Activated gamma-delta T cell treated with Interleukin-2 at 50 U/mL for 16 hours (primary cell): ENCODE measurements around the gene SLC17A9.

Experiments used
- DNase-seq: peaks from one replicate; pipeline ENCODE4 v3.0.0-alpha.2; 2020

Gene SLC17A9

DNA sequence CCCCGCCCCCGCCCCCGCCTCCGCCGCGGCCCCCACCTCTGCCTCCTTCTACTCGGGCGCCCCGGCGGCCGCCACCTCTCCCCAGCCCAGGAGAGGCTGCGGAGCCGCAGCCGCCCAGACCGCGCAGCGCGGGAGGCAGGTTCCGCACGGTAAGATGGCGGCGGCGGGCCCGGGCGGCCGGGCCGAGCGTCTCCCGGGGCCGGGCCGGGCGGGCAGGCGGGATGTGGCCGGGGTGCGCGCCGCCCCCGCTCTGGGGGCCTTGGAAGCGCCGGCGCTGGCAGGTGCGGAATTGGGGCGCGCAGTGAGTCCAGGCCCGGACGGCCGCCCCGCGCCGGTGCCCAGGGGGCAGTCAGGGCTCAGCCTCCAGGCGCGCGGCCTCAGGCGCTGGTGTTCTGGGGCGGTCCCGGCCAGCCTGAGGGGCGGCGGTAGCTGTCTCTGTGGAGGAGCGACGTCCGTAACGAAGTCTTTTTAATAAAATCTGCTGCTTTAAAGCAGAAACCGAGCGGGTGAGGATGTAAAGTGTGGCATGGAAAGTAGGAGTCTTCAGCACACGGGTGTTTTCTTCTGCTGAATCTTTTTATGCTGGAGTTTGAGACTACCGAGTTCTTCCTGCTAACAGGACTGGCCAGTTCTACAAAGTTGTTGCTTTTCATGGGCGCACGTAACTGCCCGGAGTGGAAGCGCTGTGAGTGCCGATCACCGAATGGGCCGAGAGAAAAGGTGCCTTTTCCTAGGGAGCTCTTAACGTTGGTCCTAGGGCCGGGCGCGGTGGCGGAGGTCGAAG, 14.2 kb upstream of the SLC17A9 start, which contains the start of gene GID8:
GID8 (plus strand) TSS at position 43 of the 784 bp plus-strand sequence. CDS start 3,356 bp downstream, outside the sequence.
- DNase-seq: peak; percentile 45

DNA sequence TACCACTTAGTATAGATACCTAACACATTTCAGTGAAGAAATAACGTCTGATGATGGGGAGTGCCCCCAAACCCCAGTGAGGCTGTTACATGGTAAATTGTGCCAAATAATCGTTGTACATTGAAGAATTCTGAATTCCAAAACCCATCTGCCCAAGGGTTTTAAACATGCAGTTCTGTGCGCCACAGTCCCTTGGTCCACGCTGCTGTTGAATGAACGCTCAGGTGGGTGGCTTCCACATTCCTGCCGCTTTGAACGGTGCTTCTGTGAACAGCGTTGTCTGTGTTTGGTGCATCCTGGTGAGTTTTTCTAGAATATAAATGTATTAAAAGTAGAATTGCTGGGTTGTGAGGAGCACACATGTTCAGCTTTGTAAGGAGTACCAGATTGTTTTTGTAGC, 11.6 kb upstream of the SLC17A9 start:
- DNase-seq: no peak

DNA sequence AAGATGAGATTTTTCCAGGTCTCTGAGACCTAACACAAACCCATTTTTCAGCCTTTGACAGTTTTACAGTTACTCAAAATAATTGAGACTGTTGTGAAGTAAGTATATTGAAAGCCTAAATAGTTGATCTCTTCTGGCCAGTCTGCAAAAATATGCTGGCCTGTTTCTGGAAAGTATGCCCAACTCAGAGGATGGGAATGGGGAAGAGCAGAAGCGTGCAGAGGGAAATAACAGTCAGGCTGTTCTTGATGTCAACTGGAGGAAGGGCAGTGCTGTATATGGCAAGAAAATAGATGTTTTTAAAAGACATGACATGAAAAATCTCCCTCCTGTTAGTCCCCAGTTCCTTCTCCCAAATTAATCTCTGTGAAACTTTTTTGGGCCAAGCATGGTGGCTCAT, 10.7 kb upstream of the SLC17A9 start:
- no peak for DNase-seq

- DNase-seq: no peak
These were observed 10.1 kb upstream of the SLC17A9 start for GRCh38 chr20:62942456-62942855.

- DNase-seq: no peak
These were observed 9.1 kb upstream of the SLC17A9 start for GRCh38 chr20:62943396-62943795.

- DNase-seq: no peak
These were observed 8.3 kb upstream of the SLC17A9 start for GRCh38 chr20:62944184-62944583.

DNA sequence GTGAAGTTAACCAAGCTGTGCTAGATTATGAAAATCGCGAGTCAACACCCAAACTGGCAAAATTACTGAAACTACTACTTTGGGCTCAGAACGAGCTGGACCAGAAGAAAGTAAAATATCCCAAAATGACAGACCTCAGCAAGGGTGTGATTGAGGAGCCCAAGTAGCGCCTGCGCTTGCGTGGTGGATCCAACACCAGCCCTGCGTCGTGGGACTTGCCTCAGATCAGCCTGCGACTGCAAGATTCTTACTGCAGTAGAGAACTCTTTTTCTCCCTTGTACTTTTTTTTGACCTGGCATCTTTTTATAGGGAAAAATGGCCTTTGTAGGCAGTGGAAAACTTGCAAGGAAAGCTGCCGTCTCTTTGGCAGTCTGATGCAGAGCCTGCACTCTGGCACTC, 7.8 kb upstream of the SLC17A9 start:
- no peak for DNase-seq

- no peak for DNase-seq
These were observed 6.7 kb upstream of the SLC17A9 start for GRCh38 chr20:62945771-62946339.

- no peak for DNase-seq
These were observed 5.6 kb upstream of the SLC17A9 start for GRCh38 chr20:62946918-62947317.

DNA sequence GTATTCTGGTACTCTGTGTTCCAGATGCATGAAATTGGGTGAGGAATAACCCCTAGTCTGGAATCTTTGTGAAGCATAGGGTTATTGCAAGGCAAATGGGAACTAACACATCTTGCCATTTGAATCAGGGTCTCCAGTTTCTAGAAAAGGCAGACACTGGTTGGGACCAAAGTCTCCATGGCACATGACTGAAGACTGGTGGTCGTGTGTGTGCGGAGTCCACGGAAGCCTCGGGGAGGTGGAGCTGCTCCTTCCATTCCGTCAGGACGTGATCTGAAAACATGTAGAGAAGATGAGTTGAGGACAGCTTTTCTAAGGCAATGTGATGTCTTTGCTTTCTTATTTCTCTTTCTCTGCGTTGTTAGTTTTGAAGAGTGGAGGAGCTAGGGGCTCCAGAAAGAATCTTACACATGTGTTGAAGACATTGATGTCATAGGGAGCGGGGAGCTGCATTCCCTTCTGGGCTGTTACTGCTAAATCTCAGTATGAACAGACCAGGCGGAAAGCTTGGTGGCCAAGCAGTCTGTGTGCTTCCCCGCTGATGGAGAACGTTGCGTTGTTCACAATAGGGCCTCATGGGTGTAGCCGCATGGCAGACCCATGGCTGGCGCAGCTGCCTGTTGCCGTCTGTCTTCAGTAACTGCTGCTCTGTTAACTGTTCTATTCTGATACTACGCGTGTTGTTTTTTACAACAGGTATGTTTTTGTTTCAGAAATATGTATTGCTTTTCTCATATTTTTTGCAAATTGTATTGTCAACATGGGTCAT, 4.8 kb upstream of the SLC17A9 start:
- DNase-seq: no peak

GRCh38 chr20:62949153-62949821, 3.2 kb upstream of the SLC17A9 start:
- DNase-seq: no peak

- DNase-seq: no peak
These were observed 2.5 kb upstream of the SLC17A9 start for GRCh38 chr20:62949962-62950361.

DNA sequence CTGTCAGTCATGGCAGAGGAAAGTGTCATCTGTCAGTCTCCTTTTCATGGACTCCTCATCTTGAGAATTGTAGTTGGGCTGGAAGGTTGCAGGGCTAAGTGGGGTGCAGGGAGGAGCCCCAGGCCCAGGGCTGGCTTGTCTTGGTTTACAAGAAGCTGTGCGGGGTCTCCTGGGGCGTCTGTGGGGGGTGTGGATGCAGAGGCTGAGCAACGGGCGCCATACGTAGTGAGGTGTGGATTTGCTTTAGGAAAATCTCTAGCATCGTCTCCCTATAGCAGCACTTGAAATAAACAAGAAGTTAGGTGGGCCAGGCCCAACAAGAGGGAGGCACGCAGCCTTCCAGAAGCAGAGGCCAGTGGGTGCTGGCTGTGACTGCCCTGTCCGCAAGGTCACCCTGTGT, 1.8 kb upstream of the SLC17A9 start:
- no peak for DNase-seq

GRCh38 chr20:62951143-62951895, 1.2 kb upstream of the SLC17A9 start:
- DNase-seq: no peak

GRCh38 chr20:62951896-62952372, 575 bp upstream of the SLC17A9 start:
- DNase-seq: no peak

DNA sequence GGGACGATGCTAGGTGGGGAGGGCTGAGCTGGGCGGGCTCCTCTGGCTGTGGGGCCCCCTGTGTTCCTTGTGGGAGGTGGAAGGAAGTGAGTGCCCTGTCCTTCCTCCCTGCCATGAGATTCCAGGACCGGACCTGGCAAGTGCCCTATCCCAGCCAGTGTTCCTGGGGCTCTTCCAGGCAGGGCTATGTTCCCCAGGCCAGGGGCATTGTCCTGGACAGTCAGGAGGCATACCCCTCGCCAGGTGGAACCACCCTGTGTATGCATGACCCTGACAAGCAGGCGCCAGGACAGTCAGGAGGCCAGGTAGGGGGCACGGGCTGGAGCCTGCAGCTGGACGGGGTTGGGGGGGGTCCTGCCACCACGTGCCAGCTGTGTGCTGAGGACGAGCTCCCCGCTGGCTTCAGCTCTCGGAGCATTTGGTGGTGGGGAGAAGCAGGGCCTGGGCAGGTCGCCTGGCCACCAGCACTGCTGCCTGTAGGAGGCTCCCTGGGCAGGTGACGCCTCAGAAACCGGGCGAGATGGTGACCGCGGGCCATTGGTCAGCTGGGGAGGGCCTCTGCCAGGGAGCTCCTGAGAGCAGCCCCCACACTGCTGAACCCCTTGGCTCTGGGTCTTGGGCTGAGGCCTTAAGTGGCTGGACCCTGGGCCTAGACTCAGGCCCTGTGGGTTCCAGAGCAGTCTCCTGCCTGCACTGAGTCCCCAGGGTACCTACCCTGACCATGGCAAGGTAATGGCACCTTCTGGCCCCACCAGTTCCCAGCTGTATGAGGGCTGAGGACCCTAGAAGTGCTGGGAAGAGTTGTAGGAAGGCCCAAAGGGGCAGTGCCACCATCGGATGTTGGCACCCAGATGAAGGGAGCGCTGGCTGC, 694 bp downstream of the SLC17A9 start:
- DNase-seq: no peak

GRCh38 chr20:62953839-62954703, 1.6 kb downstream of the SLC17A9 start:
- DNase-seq: peak; percentile 79

- no peak for DNase-seq
These were observed 3.2 kb downstream of the SLC17A9 start for GRCh38 chr20:62955519-62956386.
